HUDEP-2 (cell line): Measurements from ENCODE around the gene SDC4.
"Not testable (repeated sequence)": the region's sequence is repeated elsewhere in the genome, so short reads cannot be mapped to it uniquely, and the experiment has no call there.

Source experiments
- DNase-seq, 76 experiments: peaks; one replicate each; lab custom pipeline; 2025; ENCODE audit not compliant: unreplicated experiment in 76 of 76; lab: John Stamatoyannopoulos, UW

The SDC4 gene

GRCh38 chr20:45365444-45365970 is 17.3 kb upstream of the SDC4 start:
- no peak for DNase-seq

DNA sequence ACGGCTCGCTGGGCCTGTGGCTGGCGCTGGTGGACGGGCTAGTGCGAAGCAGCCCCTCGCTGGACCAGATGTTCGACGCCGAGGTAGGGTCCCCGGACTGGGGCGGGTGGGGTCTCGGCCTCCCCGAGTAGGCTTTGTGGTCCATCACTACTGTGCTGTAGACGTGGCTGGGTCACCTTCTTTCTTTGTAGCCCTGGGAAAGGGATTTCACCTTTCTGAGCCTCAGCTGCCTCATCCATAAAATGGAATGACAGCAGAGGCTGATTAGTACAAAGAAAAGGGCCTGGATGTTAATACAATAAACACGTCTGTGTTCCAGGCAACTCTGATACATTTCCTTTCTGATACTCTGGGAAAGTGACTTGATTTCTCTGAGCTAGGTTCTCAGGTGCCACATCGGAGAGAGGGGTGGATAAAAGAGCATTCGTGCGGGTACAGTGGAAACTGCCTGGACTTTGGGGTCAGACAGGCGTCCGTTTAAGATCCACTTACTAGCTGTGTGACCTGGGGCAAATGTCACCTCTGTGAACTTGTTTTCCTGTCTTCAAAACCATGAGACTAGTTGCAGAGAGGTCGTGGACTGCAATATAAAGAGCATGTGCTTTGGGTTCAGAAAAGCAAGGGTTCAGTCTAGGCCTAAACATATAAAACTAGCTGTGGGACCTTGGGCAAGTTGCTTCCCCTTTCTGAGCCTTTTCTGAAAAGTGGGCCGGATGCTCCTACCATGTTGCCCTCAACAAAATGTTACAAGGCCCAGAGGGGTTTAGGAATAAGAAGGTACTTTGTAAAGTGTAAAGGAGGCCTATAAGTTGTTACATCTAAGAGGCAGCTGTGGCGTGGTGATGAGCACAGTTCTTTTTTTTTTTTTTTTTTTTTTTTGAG is 15.6 kb upstream of the SDC4 start:
- DNase-seq: no peak

- DNase-seq: peak; percentile 45 to 100 (median 97)
These were observed 14.8 kb upstream of the SDC4 start, which contains the start of gene SYS1 for GRCh38 chr20:45362804-45363610. Gene SYS1 (plus strand): TSS chr20:45363156. CDS start chr20:45363532, 376 bp downstream.

DNA sequence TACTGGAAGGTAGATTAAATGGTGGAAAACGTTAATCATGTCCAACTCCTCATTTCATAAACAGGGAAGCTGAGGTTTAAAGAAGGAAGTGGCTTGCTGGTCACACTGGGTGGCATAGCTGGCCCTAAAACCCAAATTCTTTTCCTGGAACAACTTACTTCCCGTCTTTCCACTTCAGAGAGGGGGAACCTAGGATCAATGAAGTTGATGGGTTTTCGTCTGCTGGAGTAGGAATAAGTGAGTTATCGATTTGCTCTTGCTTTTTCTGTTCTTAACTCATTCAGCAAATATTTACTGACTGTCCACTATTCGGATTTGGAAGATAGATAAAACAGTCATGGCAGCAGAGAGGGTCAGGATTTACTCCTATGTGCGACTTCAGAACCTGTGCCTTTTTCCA is 13.6 kb upstream of the SDC4 start:
- no peak for DNase-seq

DNA sequence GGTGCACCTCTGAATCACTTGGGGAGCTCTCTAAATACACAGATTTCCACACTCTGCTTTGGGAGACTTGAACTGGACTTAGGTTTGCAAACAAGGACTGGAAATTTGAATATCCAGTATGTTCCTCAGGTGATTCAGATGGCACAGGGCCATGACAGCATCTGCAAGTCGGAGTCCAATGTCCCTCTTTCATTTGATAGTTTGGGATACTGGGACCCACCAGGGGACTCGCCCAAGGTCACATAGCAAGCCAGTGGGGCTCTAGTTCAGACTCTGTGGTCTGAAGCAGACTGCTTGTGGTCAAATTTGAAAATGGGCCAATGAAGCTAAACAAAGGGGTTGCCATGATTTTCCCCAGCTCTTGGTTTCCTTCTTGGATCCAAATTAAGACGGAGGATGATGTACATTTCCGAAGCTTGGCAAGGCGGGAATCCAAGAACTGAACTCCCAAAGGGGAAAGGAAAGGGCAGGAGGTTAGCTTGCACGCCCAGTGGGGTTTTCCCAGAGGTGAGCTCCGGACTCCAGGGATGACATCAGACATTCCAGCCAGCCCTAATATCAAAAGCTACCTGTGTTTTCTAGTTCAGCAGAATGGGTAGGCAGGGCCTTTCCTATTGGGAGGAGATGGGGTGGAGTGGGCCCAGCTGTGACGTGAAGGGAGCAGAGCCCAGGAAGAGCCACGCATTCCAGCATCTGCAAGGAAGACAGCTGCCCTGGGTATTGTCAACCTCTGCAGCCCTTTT is 11.4 kb upstream of the SDC4 start:
- no peak for DNase-seq

DNA sequence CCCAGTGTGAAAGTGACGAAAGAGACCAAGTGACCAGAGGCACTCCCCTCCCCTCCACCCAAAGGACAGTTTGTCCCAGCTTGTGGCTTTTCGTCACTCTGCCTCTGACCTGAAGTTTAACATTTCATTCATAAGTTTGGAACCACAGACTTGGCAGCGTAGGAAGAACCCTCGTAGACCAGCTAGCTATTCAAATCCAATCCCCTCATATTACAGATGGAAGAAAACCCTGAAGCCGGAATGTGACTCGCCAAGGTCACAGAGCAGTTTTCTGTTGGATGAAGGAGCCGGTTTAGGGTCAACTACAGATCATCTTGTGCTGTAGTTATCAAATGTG is 10.8 kb upstream of the SDC4 start:
- DNase-seq: no peak

GRCh38 chr20:45358282-45359068 is 10.3 kb upstream of the SDC4 start:
- no peak for DNase-seq

DNA sequence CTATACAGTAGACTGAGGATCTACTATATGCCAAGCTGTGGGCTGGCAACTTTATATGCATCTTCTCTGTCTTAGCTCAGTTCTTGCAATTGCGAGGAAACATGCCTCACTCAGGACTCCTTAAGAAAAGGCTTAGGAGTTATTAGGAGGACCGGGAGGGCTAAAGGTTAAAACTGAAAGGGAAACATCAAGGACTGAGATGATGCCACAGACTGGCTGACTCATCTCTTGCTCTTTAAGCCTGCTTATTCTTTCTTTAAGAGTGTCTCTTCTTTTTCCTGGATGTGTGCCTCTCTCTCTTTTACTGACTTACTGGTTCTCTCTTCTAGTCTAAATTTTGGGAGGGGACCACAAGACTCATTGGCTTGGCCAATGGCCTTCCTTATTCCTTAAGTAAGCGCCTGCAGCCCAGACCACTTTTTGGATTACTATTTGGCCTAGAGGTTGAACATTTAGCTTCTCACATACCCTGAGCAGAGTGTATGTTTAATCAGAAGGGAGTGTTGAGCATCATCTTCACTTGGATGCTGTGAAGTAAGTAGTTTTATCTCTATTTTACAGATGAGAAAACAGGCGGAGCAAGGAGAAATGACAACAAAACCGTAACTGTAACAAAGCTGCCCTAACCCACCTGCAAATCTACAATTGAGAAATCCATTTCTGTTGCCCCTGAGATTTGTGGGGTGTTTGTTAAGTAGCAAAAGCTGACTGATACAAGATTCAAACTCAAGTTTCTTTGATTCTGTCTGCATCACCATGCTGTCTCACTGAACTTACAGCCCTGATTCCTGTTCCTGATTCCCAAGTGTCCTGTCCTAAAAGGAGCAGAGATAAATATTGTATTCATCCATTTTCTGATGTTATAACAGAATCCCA is 7.2 kb upstream of the SDC4 start:
- DNase-seq: no peak

DNA sequence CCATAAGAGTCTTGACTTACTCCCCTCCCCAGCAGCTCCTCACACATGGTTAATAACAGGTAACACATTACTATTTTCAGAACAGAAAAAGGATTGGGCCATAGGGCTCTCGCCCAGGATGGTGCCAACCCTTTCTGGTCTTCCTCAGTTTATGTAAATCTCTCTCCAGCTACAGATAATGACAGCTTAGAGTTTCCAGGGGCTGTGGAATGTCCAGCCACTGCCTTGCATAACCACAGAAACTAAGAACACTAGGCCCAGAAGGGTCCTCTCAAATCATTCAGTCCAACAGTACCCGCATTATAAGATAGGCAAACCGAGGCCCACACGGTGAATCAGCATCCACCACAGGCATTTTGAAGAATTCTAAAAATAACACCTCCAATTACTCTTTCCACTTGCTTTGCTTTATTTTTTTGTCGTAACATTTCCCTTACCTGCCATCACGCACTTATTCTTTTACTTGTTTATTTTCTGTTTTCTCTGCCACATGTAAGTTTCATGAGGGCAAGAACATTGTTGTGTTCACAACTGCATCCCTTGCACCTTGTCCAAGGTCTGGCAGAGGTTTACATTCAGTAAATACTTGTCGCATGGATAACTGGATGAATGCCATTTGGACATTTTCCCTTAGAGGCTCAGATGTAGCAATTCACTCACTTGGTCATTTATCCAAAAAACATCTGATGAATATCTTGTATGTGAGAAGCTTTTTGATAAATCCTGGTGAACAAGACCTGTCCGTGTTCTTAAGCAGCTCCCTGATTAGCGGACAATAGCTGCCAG is 6.4 kb upstream of the SDC4 start:
- no peak for DNase-seq

- DNase-seq: no peak
These were observed 5.5 kb upstream of the SDC4 start for GRCh38 chr20:45353746-45354145.

- no peak for DNase-seq
These were observed 4.5 kb upstream of the SDC4 start for GRCh38 chr20:45352729-45353128.

GRCh38 chr20:45350795-45351194 is 2.6 kb upstream of the SDC4 start:
- DNase-seq: not testable (repeated sequence)

DNA sequence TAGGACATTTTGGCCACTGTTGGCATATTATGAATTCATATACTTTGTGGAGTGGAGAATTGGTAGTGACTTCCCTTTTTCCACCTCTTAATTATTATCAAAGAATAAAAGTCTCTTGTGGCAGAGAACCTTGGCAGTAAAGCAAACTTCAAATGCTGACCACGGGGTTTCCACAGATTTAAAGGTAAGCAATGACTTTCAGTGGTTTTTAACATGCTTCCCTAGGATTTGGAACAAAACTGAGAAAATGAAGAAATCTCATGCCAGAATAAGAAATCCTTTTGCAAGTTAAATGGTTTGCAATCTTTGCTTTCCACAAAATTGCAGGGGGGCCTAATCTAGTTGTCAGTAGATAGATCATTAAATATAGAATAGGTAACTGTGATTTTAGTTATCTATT is 2.0 kb upstream of the SDC4 start:
- DNase-seq: no peak

DNA sequence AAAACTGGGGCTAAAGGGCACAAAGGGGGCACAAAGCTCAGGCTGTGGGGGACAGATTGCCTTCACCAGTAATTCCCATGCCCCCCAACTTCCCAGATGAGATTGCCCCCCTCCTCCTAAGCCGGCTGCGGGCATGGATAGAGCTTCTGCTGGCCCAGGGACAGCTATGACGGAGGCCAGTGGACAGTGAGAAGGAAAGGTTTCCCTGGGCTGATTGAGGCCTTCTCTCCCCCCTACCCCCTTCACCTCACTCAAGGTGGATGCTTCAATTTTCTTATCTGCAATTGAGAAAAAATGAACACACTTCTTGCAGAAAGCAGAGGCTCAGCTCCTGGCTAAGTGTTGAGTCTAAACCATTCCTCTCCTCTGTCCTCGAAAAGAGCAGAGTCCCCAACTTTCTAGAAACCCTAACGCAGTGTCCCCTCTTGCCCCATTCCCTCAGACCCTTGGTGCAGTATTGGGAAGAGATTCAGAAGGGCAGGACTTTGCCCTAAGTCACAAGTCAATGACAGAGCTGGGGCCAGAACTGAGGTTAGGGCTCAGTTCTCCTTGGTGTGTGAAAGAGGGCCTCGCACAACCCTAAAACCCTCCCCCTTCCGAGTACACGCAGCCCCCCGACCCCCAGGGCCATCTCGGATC is 808 bp downstream of the SDC4 start:
- no peak for DNase-seq

DNA sequence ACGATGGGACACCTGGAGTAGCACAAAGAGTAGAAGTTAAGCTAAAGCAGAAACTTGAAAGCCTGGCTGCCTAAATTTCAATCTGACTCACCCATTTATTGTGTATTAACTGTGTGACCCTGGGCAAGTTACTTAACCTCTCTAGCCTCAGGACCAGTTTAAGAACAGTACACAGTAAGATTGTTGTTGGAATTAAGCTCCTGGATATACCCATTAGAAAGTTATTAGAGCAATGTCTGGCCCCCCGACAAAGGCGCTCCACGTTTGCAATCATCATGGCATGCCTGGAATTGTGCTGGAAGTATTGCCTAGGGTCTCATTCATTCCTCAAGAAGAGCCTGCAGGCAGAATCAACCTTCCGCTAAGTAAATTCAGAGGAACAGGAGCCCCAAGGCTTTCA is 1.4 kb downstream of the SDC4 start:
- no peak for DNase-seq

DNA sequence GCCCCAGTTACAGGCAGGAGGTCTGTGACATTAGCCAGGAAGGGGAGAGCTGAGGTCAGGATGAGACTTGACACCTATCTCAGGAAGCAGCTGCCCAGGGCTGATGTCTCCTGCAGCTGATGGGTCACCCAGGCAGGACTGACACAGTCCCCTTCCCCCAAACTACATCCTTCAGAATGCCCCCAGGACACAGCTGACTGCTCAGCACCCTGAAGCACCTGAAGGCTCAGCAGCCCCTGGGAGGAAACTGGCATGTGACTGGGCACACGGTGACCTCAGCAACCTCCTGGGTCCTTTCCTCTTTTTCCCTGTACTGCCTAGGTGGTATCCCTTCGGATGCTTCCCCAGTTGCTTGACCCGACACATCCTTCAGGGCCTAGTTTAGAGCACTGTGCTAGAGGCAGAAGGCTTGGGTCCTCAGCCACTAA is 1.9 kb downstream of the SDC4 start:
- DNase-seq: peak in 1 of 76 experiments; percentile 10

DNA sequence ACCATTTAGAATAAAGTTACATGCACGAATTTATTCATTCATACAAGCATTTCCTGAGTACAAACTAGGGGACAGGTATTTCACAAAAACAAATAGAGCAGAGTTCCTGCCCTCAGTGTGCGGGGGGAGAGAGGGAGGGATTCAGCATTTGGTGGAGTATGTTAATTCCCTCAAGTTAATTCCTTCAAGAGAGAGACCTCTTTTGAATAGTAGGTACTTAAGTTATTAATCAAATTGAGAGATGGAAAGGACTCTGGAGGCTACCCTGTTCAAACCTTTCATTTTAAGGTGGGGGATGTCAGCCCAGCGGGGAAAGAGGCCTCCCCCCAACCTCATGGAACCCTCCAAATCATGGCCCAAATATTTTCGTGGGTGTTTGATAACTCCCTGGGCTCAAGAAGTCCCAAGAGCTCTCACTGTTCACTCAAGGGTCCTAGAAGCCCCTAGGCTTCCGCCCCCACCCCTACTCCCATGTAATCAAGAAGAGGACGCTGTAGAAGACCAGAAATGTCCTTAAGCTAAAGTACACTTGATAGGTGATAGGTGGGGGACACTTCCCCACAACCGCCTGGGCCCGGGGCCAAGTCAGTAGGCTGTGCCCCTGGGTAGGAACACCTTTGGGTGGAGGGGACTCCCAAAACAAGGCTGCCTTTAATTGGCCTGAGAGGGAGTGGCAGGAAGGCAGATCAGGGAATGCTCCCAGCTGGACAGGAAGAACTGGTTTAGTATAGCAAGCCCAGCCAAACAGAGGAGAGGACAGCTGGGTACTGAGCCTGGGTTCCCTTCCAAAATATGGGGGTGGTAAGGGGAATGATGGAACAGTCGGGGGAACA is 2.9 kb downstream of the SDC4 start:
- no peak for DNase-seq
